Kidney (tissue), 14 donors: ENCODE measurements around the gene CCDC127. TPM values are rescaled to one million over a fixed set of nuclear protein-coding genes. Genes with fewer than 3 reads are reported as not detected.
A peak's percentile ranks its signal among the peaks of the same experiment; 100 is the strongest.
"Not testable (repeated sequence)": the region's sequence is repeated elsewhere in the genome, so short reads cannot be mapped to it uniquely, and the experiment has no call there.

Source experiments
- DNase-seq, 5 donors: peaks; one replicate each; pipeline ENCODE4 v3.0.0-alpha.2; 2013 to 2020
- FAIRE-seq: peaks from 2 replicates; lab custom pipeline; 2012; peaks lifted over from hg19 to GRCh38; lab: Jason Lieb, UNC
- H3K27ac ChIP-seq, 2 donors: one replicate each; pipeline ENCODE4 v1.7.0; 2013; ENCODE audit warnings: low read depth in 2 of 2, low read length in 2 of 2, inconsistent platforms in 1 of 2
- H3K27me3 ChIP-seq: one replicate; pipeline ENCODE4 v1.7.1; 2013; ENCODE audit warnings: low read length, inconsistent platforms; ENCODE audit not compliant: control insufficient read depth, insufficient read depth
- H3K36me3 ChIP-seq, 3 donors: one replicate each; pipeline versions ENCODE4 v1.7.0 to v1.7.1; 2013; ENCODE audit warnings: low read length in 3 of 3, control low read depth in 1 of 3, inconsistent platforms in 1 of 3; ENCODE audit not compliant: insufficient read depth in 3 of 3, control insufficient read depth in 2 of 3
- H3K4me1 ChIP-seq, 3 donors: one replicate each; pipeline versions ENCODE4 v1.7.0 to v1.7.1; 2013; ENCODE audit warnings: low read length in 3 of 3, inconsistent platforms in 1 of 3, low read depth in 1 of 3; ENCODE audit not compliant: control insufficient read depth in 2 of 3, insufficient read depth in 2 of 3
- H3K4me3 ChIP-seq, 3 donors: one replicate each; pipeline versions ENCODE4 v1.7.0 to v1.8.1; 2013; ENCODE audit warnings: low read length in 3 of 3, control low read depth in 1 of 3, inconsistent platforms in 1 of 3
- H3K9ac ChIP-seq, 3 donors: one replicate each; pipeline versions ENCODE4 v1.7.0 to v1.7.1; 2013; ENCODE audit warnings: low read length in 3 of 3, control low read depth in 1 of 3, inconsistent platforms in 1 of 3
- H3K9me3 ChIP-seq, 3 donors: one replicate each; pipeline versions ENCODE4 v1.7.0 to v1.7.1; 2013; ENCODE audit warnings: low read length in 3 of 3, control low read depth in 1 of 3, inconsistent platforms in 1 of 3; ENCODE audit not compliant: control insufficient read depth in 2 of 3, insufficient read depth in 1 of 3
- intact Hi-C: fragments of 100-400 bp; cut with DNase I; formaldehyde crosslinking; loops from one replicate; pipeline ENCODE4 v1.11.1; 2022
- polyA plus RNA-seq: library from polyadenylated mRNA; stranded (reverse); fragments of 350-450 nt; fragmentation: Illumina TruSeq; extraction: RNeasy Lipid Tissue Mini Kit (QIAGEN cat#74804); gene quantifications from one replicate; pipeline ENCODE4 v1.2.3, GENCODE V29; 2014; ENCODE audit warnings: low read depth, low replicate concordance; ENCODE audit not compliant: insufficient read depth
- total RNA-seq: library from RNA; stranded (reverse); fragmentation: NEBNext Ultra II Directional; extraction: Animal tissue kit (Norgen Biotek cat#: 25700); gene quantifications from one replicate; pipeline ENCODE4 v1.2.1, GENCODE V29; 2021
- TF ChIP-seq, protein P1 (sequence below): IDR thresholded peaks from 3 replicates; pipeline ENCODE4 v1.5.1; 2012; ENCODE audit warnings: mild to moderate bottlenecking, moderate library complexity, borderline replicate concordance; ENCODE audit not compliant: insufficient read depth; ENCODE audit errors: extremely low read depth
- donor health status: control.
- donor health status: control.
- donor health status: control.
- donor health status: control.
- donor health status: control.
- donor health status: DM: yes; HTN: yes; CAD: no.
- donor health status: Normal renal cell carcinoma (clear cell type).

CCDC127 gene
- total and polyA plus RNA-seq, 2 donors from 2014 or later = 3.2 to 5.9 TPM

DNA sequence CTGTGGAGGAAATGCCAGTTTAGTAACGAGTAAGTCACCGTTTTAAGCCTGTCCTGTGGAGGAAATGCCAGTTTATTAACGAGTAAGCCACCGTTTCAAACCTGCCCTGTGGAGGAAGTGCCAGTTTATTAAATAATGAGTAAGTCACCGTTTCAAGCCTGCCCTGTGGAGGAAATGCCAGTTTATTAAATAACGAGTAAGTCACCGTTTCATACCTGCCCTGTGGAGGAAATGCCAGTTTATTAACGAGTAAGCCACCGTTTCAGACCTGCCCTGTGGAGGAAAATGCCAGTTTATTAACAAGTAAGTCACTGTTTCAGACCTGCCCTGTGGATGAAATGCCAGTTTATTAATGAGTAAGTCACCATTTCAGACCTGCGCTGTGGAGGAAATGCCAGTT is 34.6 kb upstream of the CCDC127 start:
- intact Hi-C loops = no loop called here
- no peak overlapping the region for H3K9ac ChIP-seq
- no peaks in the 10 kb centered on the region for H3K27me3 ChIP-seq
- H3K27ac ChIP-seq = peak overlapping the region; percentile 5 to 23
- no peak for FAIRE-seq
- no peak for DNase-seq
- no peaks in the 10 kb centered on the region for H3K4me1 ChIP-seq
- no peak overlapping the region for H3K4me3 ChIP-seq
- no peaks in the 10 kb centered on the region for H3K9me3 ChIP-seq
- H3K36me3 ChIP-seq = peaks cover under 1 to 35% (median 10%) of the 10 kb centered on the region in 3 donors
- TF ChIP-seq, protein P1, sequence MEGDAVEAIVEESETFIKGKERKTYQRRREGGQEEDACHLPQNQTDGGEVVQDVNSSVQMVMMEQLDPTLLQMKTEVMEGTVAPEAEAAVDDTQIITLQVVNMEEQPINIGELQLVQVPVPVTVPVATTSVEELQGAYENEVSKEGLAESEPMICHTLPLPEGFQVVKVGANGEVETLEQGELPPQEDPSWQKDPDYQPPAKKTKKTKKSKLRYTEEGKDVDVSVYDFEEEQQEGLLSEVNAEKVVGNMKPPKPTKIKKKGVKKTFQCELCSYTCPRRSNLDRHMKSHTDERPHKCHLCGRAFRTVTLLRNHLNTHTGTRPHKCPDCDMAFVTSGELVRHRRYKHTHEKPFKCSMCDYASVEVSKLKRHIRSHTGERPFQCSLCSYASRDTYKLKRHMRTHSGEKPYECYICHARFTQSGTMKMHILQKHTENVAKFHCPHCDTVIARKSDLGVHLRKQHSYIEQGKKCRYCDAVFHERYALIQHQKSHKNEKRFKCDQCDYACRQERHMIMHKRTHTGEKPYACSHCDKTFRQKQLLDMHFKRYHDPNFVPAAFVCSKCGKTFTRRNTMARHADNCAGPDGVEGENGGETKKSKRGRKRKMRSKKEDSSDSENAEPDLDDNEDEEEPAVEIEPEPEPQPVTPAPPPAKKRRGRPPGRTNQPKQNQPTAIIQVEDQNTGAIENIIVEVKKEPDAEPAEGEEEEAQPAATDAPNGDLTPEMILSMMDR = no peak

DNA sequence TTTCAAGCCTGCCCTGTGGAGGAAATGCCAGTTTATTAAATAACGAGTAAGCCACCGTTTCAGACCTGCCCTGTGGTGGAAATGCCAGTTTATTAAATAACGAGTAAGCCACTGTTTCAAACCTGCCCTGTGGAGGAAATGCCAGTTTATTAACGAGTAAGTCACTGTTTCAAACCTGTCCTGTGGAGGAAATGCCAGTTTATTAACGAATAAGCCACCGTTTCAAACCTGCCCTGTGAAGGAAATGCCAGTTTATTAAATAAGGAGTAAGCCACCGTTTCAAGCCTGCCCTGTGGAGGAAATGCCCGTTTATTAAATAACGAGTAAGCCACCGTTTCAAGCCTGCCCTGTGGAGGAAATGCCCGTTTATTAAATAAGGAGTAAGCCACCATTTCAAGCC is 34.0 kb upstream of the CCDC127 start:
- H3K27me3 ChIP-seq, FAIRE-seq, DNase-seq, H3K4me3 ChIP-seq, H3K9me3 ChIP-seq, intact Hi-C loops, H3K9ac ChIP-seq, H3K27ac ChIP-seq, H3K4me1 ChIP-seq: not testable (repeated sequence)
- peaks cover 2 to 34% (median 8%) of the 10 kb centered on the region in 3 donors for H3K36me3 ChIP-seq

DNA sequence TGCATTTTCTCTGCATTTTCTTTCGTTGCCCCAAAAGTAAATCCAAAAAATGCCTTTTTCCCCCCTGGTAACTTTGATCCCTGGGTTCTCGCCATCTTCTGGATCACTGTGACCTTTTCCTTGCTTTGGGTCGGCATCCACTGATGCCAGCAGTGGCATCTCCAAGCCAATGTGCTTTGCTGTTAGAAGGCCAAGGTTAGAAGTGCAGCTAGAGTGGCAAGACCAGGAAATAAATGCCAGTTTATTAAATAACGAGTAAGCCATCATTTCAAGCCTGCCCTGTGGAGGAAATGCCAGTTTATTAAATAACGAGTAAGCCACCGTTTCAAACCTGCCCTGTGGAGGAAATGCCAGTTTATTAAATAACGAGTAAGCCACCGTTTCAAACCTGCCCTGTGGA is 33.6 kb upstream of the CCDC127 start:
- intact Hi-C loops, H3K4me1 ChIP-seq, H3K9ac ChIP-seq, H3K9me3 ChIP-seq, H3K27me3 ChIP-seq, H3K4me3 ChIP-seq, H3K27ac ChIP-seq, DNase-seq, FAIRE-seq: not testable (repeated sequence)
- H3K36me3 ChIP-seq = peaks cover 2 to 29% (median 8%) of the 10 kb centered on the region in 3 donors

DNA sequence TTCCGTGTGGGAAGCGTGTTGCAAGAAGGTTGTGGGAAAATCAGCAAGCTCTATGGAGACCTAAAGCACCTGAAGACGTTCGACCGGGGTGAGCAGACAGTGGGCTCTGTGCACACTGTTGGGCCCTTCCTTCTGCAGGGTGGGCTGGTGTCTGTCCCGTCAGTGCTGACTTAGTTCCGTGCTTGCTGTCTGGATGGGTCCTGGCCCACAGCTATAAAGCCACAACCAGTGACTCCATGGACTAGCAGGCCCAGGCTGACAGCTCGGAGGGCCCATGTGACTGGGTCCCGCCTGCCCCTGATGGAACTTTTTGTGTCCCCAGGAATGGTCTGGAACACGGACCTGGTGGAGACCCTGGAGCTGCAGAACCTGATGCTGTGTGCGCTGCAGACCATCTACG is 33.1 kb upstream of the CCDC127 start:
- H3K9ac ChIP-seq, H3K27me3 ChIP-seq, H3K27ac ChIP-seq, H3K4me1 ChIP-seq, DNase-seq, H3K9me3 ChIP-seq, intact Hi-C loops, H3K4me3 ChIP-seq, FAIRE-seq: not testable (repeated sequence)
- H3K36me3 ChIP-seq = peaks cover 2 to 29% (median 8%) of the 10 kb centered on the region in 3 donors

DNA sequence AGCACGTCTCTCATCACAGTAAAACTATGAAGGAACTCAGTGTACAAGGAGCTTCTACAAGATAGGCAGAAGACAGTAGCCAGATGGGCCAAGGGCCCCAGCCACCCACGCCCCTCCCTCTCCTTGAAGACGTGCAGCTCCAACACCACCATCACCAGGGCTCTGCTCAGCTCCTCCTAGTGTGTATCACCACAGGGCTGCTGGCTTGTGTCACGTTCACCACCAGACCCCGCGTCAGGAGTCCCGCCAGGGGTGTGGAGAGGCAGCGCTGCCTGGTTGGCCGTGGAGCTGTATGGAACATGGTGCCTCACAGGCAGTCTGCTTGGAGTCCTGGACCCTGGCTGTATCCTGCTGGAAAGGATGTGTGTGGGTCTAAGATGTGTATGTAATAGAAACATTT is 32.4 kb upstream of the CCDC127 start:
- H3K9me3 ChIP-seq, intact Hi-C loops, DNase-seq, H3K9ac ChIP-seq, H3K4me3 ChIP-seq, H3K4me1 ChIP-seq, H3K27ac ChIP-seq, H3K27me3 ChIP-seq, FAIRE-seq: not testable (repeated sequence)
- peaks cover 2 to 29% (median 8%) of the 10 kb centered on the region in 3 donors for H3K36me3 ChIP-seq

DNA sequence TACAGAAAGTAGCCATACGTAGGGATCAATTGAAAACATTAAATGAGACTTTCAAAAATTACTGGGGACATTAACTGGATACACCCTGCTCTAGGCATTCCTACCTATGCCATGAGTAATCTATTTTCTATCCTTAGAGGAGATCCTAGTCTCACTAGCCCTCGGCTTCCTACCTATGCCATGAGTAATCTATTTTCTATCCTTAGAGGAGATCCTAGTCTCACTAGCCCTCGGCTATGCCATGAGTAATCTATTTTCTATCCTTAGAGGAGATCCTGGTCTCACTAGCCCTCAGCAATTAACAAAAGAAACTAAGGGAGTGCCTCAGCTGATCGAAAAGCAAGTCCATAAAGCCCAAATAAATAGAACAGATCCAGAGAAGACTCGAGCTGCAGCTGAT is 27.8 kb upstream of the CCDC127 start:
- not testable (repeated sequence) for H3K27ac ChIP-seq

DNA sequence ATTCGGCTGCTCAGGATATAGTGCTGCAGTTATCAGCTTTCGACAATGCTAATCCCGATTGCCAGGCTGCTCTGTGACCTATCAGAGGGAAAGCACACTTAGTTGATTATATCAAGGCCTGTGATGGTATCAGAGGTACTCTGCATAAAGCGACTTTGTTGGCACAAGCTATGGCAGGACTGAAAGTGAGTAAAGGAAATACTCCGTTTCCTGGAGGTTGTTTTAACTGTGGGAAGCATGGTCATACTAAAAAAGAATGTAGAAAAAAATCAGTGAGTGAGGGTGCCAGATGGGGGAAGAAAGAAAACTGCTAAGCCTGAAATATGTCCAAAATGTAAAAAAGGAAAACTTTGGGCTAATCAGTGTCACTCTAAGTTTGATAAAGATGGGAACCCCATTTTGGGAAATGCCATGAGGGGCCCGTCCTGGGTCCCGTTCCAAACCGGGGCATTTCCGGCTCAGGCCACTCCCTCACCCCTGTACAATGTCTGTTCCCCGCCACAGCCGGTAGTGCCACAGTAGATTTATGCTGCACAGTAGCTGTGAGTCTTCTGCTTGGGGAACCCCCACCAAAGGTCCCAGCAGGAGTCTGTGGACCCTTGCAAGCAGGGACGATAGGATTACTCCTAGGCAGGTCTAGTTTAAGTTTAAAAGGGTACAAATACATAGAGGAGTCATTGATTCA is 25.9 kb upstream of the CCDC127 start:
- FAIRE-seq, H3K27ac ChIP-seq, DNase-seq, H3K4me1 ChIP-seq, H3K4me3 ChIP-seq, H3K9me3 ChIP-seq, H3K27me3 ChIP-seq, intact Hi-C loops, H3K9ac ChIP-seq: not testable (repeated sequence)
- peaks cover 5 to 29% (median 19%) of the 10 kb centered on the region in 3 donors for H3K36me3 ChIP-seq

More for the DNA sequence above, 27.8 kb upstream of the CCDC127 start:
- H3K4me1 ChIP-seq, DNase-seq, H3K4me3 ChIP-seq, FAIRE-seq, H3K9ac ChIP-seq, H3K9me3 ChIP-seq, H3K27me3 ChIP-seq, intact Hi-C loops: not testable (repeated sequence)
- peaks cover 5 to 34% (median 18%) of the 10 kb centered on the region in 3 donors for H3K36me3 ChIP-seq
